HG02884 (cell line): Measurements from ENCODE around the gene RNASEH2C.
"Not testable (repeated sequence)": the region's sequence is repeated elsewhere in the genome, so short reads cannot be mapped to it uniquely, and the experiment has no call there.

Source experiments
- ATAC-seq: cut with Tn5 transposase; IDR thresholded peaks from one replicate; pipeline ENCODE4 v1.9.1; 2021; ENCODE audit warnings: mild to moderate bottlenecking, moderate library complexity; ENCODE audit not compliant: unreplicated experiment

The RNASEH2C gene

GRCh38 chr11:65717906-65718305, 2.7 kb downstream of the RNASEH2C start:
- no peak for ATAC-seq

GRCh38 chr11:65716774-65717405, 3.7 kb downstream of the RNASEH2C start:
- no peak for ATAC-seq

- ATAC-seq = no peak
These were observed 4.3 kb downstream of the RNASEH2C start for GRCh38 chr11:65716302-65716701.

- ATAC-seq = no peak
These were observed 6.2 kb downstream of the RNASEH2C start for GRCh38 chr11:65714433-65714832.

- no peak for ATAC-seq
These were observed 7.2 kb downstream of the RNASEH2C start for GRCh38 chr11:65713212-65713969.

- ATAC-seq = no peak
These were observed 7.9 kb downstream of the RNASEH2C start for GRCh38 chr11:65712633-65713076.

GRCh38 chr11:65711785-65712632, 8.6 kb downstream of the RNASEH2C start, which contains the start of gene KAT5:
Gene KAT5 (plus strand): TSS chr11:65712252. CDS start chr11:65712268, 16 bp downstream.
- ATAC-seq = peak; percentile 71

GRCh38 chr11:65710421-65710820, 10.2 kb downstream of the RNASEH2C start:
- no peak for ATAC-seq

GRCh38 chr11:65709661-65710060, 10.9 kb downstream of the RNASEH2C start:
- ATAC-seq = no peak

- no peak for ATAC-seq
These were observed 12.1 kb downstream of the RNASEH2C start for GRCh38 chr11:65708451-65708850.

GRCh38 chr11:65707002-65707401, 13.6 kb downstream of the RNASEH2C start:
- ATAC-seq = not testable (repeated sequence)

GRCh38 chr11:65706303-65706763, 14.3 kb downstream of the RNASEH2C start:
- not testable (repeated sequence) for ATAC-seq

GRCh38 chr11:65703846-65704245, 16.8 kb downstream of the RNASEH2C start:
- ATAC-seq = no peak

- ATAC-seq = no peak
These were observed 18.9 kb downstream of the RNASEH2C start for GRCh38 chr11:65701686-65702085.

GRCh38 chr11:65700399-65700798, 20.2 kb downstream of the RNASEH2C start:
- no peak for ATAC-seq

- no peak for ATAC-seq
These were observed 21.3 kb downstream of the RNASEH2C start for GRCh38 chr11:65699306-65699705.

GRCh38 chr11:65698205-65698604, 22.4 kb downstream of the RNASEH2C start:
- ATAC-seq = no peak

GRCh38 chr11:65696802-65697552, 23.6 kb downstream of the RNASEH2C start:
- ATAC-seq = no peak

GRCh38 chr11:65695459-65696241, 24.9 kb downstream of the RNASEH2C start:
- ATAC-seq = no peak

- no peak for ATAC-seq
These were observed 28.2 kb downstream of the RNASEH2C start for GRCh38 chr11:65692367-65692766.
